Activated CD8-positive, alpha-beta memory T cell treated with anti-CD3 and anti-CD28 coated beads, Interleukin-2, amount 10 ng/mL, durations not matched to agents 7 days and 5 days (primary cell): Measurements from ENCODE around the gene USP30. TPM values are rescaled to one million over a fixed set of nuclear protein-coding genes. Genes with fewer than 3 reads are reported as not detected.

Experiments used
- ATAC-seq: fragments of 150-1000 bp; cut with Tn5 transposase; one replicate; pipeline ENCODE4 v1.10.0; 2021; ENCODE audit warnings: moderate library complexity
- CTCF ChIA-PET: fragments of 350-600 bp; sonication (Branson Sonifier 250); formaldehyde crosslinking; loops from one replicate; lab custom pipeline; 2021; ENCODE audit warnings: antibody characterized with exemption; lab: Charles Lee
- DNase-seq: peaks from one replicate; pipeline ENCODE4 v3.0.0-alpha.2; 2020
- H3K27ac Mint-ChIP-seq: one replicate; pipeline ENCODE4 v1.8.0; 2021; ENCODE audit warnings: mild to moderate bottlenecking, mixed read lengths
- H3K27me3 Mint-ChIP-seq: one replicate; pipeline ENCODE4 v1.8.0; 2021; ENCODE audit warnings: mixed read lengths
- H3K36me3 Mint-ChIP-seq: one replicate; pipeline ENCODE4 v1.8.0; 2021; ENCODE audit warnings: mild to moderate bottlenecking, mixed read lengths
- H3K4me1 Mint-ChIP-seq: one replicate; pipeline ENCODE4 v1.8.0; 2021; ENCODE audit warnings: mixed read lengths
- H3K4me3 Mint-ChIP-seq: one replicate; pipeline ENCODE4 v1.8.0; 2021; ENCODE audit warnings: mild to moderate bottlenecking, moderate library complexity, mixed read lengths
- H3K9me3 Mint-ChIP-seq: one replicate; pipeline ENCODE4 v1.8.0; 2022; ENCODE audit warnings: low read depth, mixed read lengths
- total RNA-seq, 2 experiments: library from RNA; stranded (reverse); gene quantifications; one replicate each; pipeline ENCODE4 v1.2.3, GENCODE V29; 2021

The USP30 gene
- total RNA-seq, 2 experiments from 2014 or later, result 5.9 to 8.7 TPM

DNA sequence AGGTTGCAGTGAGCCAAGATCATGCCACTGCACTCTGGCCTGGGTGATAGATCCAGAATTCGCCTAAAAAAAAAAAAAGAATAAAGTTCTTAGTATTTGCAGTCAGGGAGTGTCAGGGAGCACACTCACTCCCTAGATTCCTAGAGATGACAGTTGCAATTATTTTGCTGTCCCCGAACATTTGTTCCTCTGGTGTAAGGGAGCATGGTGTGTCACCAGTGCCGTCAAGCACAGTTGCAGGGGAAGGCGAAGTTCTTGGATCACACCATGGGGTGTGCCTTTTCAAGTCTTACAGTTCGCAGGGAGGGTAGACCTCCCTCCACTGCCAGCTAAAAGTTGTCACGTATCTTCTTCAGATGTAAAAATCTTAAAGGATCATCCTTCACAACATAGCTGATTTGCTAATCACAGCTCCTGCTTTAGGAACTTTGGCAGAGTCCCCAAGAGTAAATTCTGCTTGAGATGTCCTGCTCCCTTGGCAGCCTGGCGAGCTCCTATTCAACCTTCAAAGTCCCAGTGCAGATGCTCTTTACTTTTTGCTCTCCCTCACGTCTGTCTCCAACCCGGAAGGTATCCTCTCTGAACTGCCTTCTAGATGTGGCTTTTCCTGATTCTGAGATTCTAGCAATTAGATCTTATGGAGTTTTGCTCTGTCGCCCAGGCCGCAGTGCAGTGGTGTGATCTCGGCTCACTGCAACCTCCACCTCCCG lies 75.3 kb downstream of the USP30 start:
- ATAC-seq, result no peak
- no peak overlapping the region for H3K27ac Mint-ChIP-seq
- H3K4me3 Mint-ChIP-seq, result no peak overlapping the region
- H3K27me3 Mint-ChIP-seq, result no peaks in the 10 kb centered on the region
- H3K9me3 Mint-ChIP-seq, result no peaks in the 10 kb centered on the region
- CTCF ChIA-PET, result interaction anchor here (1.3 kb wide), 1 partner anchor 258 kb away, joined by 3 read pairs; no protein-coding TSS in a partner anchor
- no peak for DNase-seq
- no peaks in the 10 kb centered on the region for H3K36me3 Mint-ChIP-seq
- no peaks in the 10 kb centered on the region for H3K4me1 Mint-ChIP-seq

DNA sequence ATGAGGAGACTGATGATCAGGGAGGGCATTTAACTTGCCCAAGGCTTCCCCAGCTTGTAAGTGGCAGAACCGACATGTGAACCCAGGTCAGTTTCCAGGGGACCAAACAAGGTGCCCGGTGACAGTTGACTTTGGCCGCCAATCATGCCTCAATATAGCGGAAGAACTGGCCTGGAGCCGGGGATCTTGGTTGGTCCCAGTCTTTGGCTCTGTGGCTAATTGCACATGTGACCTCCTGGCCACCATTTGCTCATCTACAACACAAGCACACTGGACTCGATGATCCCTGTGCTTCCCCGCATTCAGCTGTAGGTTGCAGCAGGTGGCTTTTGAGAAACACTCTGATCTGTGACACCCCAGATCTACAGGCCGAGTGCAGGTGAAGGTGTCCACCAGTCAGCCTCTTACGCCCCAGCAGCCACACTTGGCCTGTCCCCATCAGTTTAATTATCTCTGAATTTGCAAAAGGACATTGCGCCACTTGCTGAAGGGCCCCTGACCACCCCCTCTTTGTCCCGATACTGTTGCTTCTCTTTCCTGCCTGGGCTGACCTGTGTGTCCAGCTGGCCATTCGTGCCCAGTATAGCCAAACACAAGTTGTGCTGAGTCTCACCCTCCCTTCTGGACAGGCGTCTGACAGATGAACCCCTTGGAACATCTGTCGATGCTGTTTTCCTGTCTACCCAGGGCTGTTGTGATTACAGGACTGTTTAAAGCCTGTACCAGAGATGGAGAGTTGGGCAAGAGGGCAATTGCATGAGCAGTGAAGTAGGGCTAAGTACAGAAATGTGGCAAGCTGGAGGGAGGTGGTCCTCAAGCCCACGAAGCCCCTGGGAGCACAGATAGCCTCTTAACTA lies 78.1 kb downstream of the USP30 start:
- H3K36me3 Mint-ChIP-seq, result no peaks in the 10 kb centered on the region
- ATAC-seq (no peak), DNase-seq (no peak)
- CTCF ChIA-PET, result interaction anchor here (0.9 kb wide), 1 partner anchor 11 kb away, joined by 3 read pairs; no protein-coding TSS in a partner anchor
- H3K9me3 Mint-ChIP-seq, result no peaks in the 10 kb centered on the region
- no peak overlapping the region for H3K4me3 Mint-ChIP-seq
- no peak overlapping the region for H3K27ac Mint-ChIP-seq
- H3K27me3 Mint-ChIP-seq, result no peaks in the 10 kb centered on the region
- no peaks in the 10 kb centered on the region for H3K4me1 Mint-ChIP-seq

DNA sequence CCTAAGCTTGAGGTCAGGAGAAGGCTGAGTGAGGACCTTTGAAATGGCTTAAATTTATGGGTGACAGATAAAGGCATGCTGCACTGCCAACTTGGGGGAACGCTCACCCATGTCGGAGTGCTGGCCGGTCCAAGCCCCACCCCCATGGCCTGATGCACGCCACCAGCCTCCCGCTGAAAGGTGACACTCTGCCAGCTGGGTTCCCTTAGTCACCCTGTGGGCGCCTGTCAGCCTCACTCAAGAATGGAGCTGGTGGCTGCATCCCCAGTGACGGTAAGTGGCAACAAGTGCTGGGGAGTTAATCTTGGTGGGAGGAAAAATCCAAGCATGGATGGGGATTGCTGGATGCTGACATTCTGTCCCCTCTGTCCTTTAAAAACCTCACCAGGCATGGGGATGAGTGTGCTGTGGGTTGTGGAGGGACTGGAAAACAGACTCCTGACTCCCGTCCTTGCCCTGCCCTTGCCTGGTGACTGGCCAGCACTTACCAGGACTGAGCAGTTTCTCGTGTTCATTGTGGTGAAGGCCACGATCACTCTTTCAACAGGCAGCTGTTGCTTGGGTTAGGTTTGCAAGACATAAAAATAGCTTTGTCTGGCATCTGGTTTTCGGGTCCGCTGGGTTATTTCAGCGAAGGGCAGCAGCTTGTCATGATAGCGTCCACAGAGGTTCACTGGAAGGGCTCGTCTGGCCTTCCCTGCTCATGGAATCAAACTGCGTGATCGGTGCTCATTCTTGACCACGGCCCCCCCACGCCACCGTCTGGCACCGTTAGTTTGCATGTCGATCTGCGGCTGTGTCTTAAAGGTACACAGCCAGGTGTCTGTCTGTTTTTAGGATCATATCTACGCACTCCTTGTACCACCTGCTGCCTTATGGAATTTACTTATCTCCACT lies 79.0 kb downstream of the USP30 start:
- H3K4me3 Mint-ChIP-seq, result no peak overlapping the region
- no peaks in the 10 kb centered on the region for H3K36me3 Mint-ChIP-seq
- H3K27me3 Mint-ChIP-seq, result no peaks in the 10 kb centered on the region
- DNase-seq (no peak), ATAC-seq (no peak)
- H3K27ac Mint-ChIP-seq, result no peak overlapping the region
- H3K9me3 Mint-ChIP-seq, result no peaks in the 10 kb centered on the region
- CTCF ChIA-PET, result interaction anchor here (0.9 to 1.0 kb wide), 2 partner anchors 10 to 15 kb away, joined by 3 read pairs; partner anchors contain the start of gene ACACB
- H3K4me1 Mint-ChIP-seq, result no peaks in the 10 kb centered on the region

DNA sequence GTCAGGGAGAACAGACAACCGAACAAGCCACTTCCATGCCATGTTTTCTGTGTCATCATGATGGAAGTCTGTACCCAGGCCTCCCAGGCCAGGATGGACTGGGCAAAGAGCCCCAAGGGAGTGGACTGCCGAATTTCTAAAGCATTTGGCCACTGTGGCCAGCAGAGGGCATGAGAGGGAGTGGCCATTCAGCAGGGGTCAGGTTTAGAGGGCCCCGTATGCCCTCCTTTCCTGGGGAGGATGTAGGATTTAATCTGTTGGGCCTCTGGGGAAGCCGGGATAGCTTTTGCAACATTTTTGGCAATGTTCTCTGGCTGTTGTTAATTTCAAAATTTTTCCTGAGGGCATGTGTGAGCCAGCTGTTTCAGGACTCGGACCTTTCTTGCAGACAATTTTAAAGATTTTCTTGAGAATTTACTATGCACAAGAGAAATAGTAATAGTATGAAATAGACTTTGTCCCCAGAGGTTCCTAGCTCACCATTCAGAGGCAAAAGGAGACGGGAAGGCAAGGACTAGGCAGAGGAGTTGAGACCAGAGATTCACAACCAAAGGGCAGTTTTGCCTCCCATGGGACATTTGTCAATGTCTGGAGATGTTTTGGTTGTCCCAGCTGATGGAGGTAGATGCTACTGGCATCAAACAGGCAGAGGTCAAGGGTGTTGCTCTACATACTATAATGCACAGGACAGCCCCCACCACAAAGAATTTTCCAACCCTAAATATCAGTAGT lies 82.0 kb downstream of the USP30 start:
- no peak for ATAC-seq
- H3K27ac Mint-ChIP-seq, result no peak overlapping the region
- H3K27me3 Mint-ChIP-seq, result peaks cover 5% of the 10 kb centered on the region
- no peaks in the 10 kb centered on the region for H3K9me3 Mint-ChIP-seq
- no peak overlapping the region for H3K4me3 Mint-ChIP-seq
- CTCF ChIA-PET, result interaction anchor here (1.3 to 1.7 kb wide), 2 partner anchors 23 to 259 kb away, joined by 3 to 6 read pairs; no protein-coding TSS in a partner anchor
- H3K4me1 Mint-ChIP-seq, result no peaks in the 10 kb centered on the region
- H3K36me3 Mint-ChIP-seq, result no peaks in the 10 kb centered on the region
- no peak for DNase-seq

DNA sequence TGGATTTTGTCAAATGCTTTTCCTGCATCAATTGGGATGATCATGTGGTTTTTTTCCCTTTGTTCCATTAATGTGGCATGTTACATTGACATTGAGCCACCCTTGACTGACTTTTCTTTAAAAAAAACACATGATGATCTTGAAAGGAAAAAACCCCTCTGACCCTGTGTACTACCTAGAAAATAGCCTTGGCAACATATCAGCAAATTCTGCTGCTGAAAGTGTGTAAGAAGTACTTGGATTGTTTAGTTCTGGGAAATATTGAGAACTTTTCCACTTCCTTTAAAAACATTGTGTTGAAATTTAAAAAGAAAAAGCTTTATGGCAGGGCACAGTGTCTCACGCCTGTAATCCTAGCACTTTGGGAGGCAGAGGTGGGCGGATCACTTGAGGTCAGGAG lies 84.7 kb downstream of the USP30 start:
- Mint-ChIP-seq H3K27me3 (peaks cover 5% of the 10 kb centered on the region), H3K27ac (no peak overlapping the region), H3K36me3 (peaks cover 2% of the 10 kb centered on the region), H3K9me3 (no peaks in the 10 kb centered on the region), H3K4me1 (no peaks in the 10 kb centered on the region), H3K4me3 (no peak overlapping the region)
- no peak for ATAC-seq
- CTCF ChIA-PET, result no interaction called here
- DNase-seq, result no peak

Other genes with a start within 250 kb of the USP30 start
- 10 to 100 TPM; 66.9 to 73.9 TPM for gene SSH1, start 195.0 kb upstream of the USP30 start, total RNA-seq
- not detected for gene DAO, start 172.5 kb upstream of the USP30 start, total RNA-seq
- not detected for gene SVOP, start 31.5 kb upstream of the USP30 start, total RNA-seq
- gene ALKBH2, start 40.9 kb downstream of the USP30 start, total RNA-seq, result 10 to 100 TPM; 14.0 to 17.2 TPM
- gene UNG, start 45.0 kb downstream of the USP30 start, total RNA-seq, result 10 to 100 TPM; 53.7 to 75.6 TPM
- 10 to 100 TPM; 10.4 to 15.1 TPM for gene ACACB, start 64.0 kb downstream of the USP30 start, total RNA-seq